ENCODE measurements around the gene STX16.

GRCh38 chr20:58657986-58658385 is 6.9 kb downstream of the STX16 start:
- TF ChIP-seq POLR2A (IDR thresholded peaks at IDR 0.05; ENCODE audit: low read length) (no peak), GATA1 (IDR thresholded peaks at IDR 0.05; ENCODE audit: low read depth, low read length) (no peak)
